Mesodermal cell (in vitro differentiated cells): ENCODE measurements around the gene CCDC28B.

ENCODE experiments used
- H3K27ac ChIP-seq: 2 replicates; pipeline ENCODE4 v1.7.0; 2013; ENCODE audit warnings: mild to moderate bottlenecking, low read depth, low read length, moderate library complexity; ENCODE audit not compliant: severe bottlenecking
- H3K36me3 ChIP-seq: 2 replicates; pipeline ENCODE4 v1.7.1; 2013; ENCODE audit warnings: mild to moderate bottlenecking, low read length, moderate library complexity; ENCODE audit not compliant: control insufficient read depth, insufficient read depth
- H3K4me1 ChIP-seq: one replicate; pipeline ENCODE4 v1.7.1; 2013; ENCODE audit warnings: mild to moderate bottlenecking, low read length; ENCODE audit not compliant: insufficient read depth, control insufficient read depth, poor library complexity, severe bottlenecking
- H3K4me3 ChIP-seq: 2 replicates; pipeline ENCODE4 v1.7.0; 2013; ENCODE audit warnings: low read length, control low read depth, mild to moderate bottlenecking; ENCODE audit not compliant: insufficient read depth, poor library complexity, severe bottlenecking; ENCODE audit errors: extremely low read depth
- H3K9me3 ChIP-seq: 2 replicates; pipeline ENCODE4 v1.7.1; 2013; ENCODE audit warnings: mild to moderate bottlenecking, low read length, moderate library complexity; ENCODE audit not compliant: control insufficient read depth
- WGBS, 2 experiments: methylation state at CpG; one replicate each; pipeline ENCODE4 v1.1.5; 2013; ENCODE audit warnings: missing lambda C conversion rate in 2 of 2; ENCODE audit not compliant: insufficient coverage in 2 of 2; 5-methylcytosine and 5-hydroxymethylcytosine counted together

The CCDC28B gene

DNA sequence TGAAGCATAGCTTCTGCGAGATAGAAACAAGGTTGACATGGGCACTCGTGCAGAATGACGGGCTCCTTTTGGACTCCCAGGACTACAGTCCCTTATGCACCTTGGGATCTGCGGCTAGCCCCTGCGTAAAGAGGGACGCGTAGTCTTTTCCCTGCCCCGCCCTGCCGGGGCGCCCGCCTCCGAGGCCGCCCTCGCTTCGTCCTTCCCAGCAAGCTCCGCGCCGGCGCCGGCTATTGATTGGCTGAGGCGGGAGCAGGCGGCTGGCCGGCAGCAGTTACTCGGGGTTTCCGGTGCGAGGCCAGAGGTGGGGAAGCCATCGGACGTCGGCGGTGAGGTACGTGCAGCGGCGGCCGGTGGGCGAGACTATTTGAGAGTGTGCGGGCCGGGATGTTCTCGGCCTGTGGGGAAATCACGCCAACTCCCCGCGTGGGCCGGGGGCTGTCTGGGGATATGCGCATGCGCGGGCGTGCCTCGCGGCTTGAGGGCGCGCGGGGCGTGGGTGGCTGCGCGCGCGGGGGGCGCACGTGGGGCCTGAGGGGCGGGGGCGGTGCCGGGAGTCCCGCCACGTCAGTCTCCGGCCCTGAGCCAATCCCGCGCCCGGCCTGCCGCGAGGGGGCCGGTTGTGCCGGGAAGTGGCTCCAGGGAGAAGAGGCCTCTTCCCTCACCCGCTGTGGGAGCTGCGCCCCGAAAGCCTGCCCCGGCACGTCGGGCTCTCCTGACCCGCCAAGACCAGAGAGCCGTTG lies 20.8 kb upstream of the CCDC28B start, which contains the start of gene TXLNA:
TXLNA (plus strand) TSS at position 233 of the 743 bp plus-strand sequence. CDS start 671 bp downstream, outside the sequence.
- Histone ChIP-seq H3K4me3 (peak within 1 kb of the TSS; percentile 71), H3K36me3 (peaks cover 44% of the 10 kb centered on the region), H3K9me3 (no peaks in the 10 kb centered on the region), H3K27ac (peak within 1 kb of the TSS; percentile 95), H3K4me1 (peaks cover 12% of the 10 kb centered on the region)
- 0 to 1% methylated on average over 51 to 64 of the region's 79 CpGs for WGBS, 2 experiments

GRCh38 chr1:32180186-32181060 lies 20.0 kb upstream of the CCDC28B start:
- WGBS, 2 experiments: 8 to 13% methylated on average over 24 to 28 of the region's 36 CpGs
- Histone ChIP-seq H3K36me3 (peaks cover 52% of the 10 kb centered on the region), H3K27ac (peak overlapping the region; percentile 95), H3K4me3 (peak overlapping the region; percentile 71), H3K4me1 (peaks cover 12% of the 10 kb centered on the region), H3K9me3 (no peaks in the 10 kb centered on the region)

DNA sequence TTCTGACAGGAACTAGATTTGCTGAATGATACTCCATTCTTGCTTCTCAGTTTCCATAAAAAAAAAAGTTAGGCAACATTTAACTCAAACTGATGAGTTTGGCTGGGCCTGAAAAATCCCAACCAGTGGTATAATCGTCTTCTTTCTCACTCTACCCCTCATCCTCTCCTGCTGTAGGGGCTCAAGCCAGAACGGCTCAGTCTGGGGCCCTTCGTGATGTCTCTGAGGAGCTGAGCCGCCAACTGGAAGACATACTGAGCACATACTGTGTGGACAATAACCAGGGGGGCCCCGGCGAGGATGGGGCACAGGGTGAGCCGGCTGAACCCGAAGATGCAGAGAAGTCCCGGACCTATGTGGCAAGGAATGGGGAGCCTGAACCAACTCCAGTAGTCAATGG lies 19.3 kb upstream of the CCDC28B start:
- H3K4me1 ChIP-seq: peaks cover 17% of the 10 kb centered on the region
- H3K27ac ChIP-seq: no peak overlapping the region
- 97 to 100% methylated on average over 9 of the region's 9 CpGs for WGBS, 2 experiments
- peak overlapping the region; percentile 71 for H3K4me3 ChIP-seq
- peaks cover 55% of the 10 kb centered on the region for H3K36me3 ChIP-seq
- no peaks in the 10 kb centered on the region for H3K9me3 ChIP-seq

DNA sequence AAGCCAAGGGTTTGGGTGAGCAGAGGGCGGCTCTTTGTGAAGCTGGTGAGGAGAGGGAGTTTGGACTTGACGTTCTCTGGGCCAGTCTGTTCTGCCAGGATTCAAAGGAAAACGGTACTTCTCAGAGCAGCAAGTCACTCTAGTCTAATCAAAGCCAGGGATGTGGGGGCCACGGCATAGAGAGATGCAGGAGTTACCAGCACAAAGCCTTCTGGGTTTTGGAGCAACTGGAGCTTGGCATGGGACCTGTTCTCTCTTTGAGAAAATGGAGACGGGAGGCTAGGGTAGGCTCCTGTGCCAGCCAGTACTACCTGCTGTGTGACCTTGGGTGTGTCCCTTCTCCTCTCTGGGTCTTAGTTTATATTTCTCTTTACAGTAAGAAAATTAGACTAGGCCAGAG lies 18.8 kb upstream of the CCDC28B start:
- Histone ChIP-seq H3K4me1 (peaks cover 17% of the 10 kb centered on the region), H3K9me3 (no peaks in the 10 kb centered on the region), H3K27ac (no peak overlapping the region), H3K4me3 (peak overlapping the region; percentile 71), H3K36me3 (peaks cover 58% of the 10 kb centered on the region)
- 98 to 100% methylated on average over 4 of the region's 5 CpGs for WGBS, 2 experiments

GRCh38 chr1:32182060-32182459 lies 18.3 kb upstream of the CCDC28B start:
- H3K27ac ChIP-seq: no peak overlapping the region
- H3K4me1 ChIP-seq: peaks cover 17% of the 10 kb centered on the region
- WGBS, 2 experiments: 91 to 97% methylated on average over 6 of the region's 6 CpGs
- peaks cover 62% of the 10 kb centered on the region for H3K36me3 ChIP-seq
- H3K9me3 ChIP-seq: no peaks in the 10 kb centered on the region
- peak overlapping the region; percentile 71 for H3K4me3 ChIP-seq

- peaks cover 86% of the 10 kb centered on the region for H3K36me3 ChIP-seq
- no peak overlapping the region for H3K4me3 ChIP-seq
- peaks cover 17% of the 10 kb centered on the region for H3K4me1 ChIP-seq
- H3K27ac ChIP-seq: no peak overlapping the region
- no peaks in the 10 kb centered on the region for H3K9me3 ChIP-seq
These were observed 15.7 kb upstream of the CCDC28B start for GRCh38 chr1:32184650-32185049.

DNA sequence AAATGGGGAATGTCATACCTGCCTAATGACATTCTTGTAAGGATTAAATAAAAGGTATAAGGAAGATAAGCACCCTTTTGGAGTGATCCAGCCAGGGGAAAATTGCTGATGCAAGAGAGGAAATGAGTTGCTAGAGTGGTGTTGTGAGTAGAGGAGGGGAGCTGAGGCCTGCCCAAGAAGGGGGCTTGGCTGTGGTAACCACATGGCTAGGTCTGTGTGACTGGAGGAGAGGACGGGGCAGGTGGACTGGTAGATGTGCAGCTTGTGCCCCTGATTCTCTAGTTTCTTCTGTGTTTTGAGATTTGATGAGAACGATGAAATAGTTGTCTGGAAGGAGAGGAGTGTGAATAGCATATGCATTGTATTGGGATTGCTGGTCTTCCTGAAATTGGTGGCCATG lies 14.3 kb upstream of the CCDC28B start:
- WGBS, 2 experiments: 100% methylated on average over 2 of the region's 2 CpGs
- peaks cover 13% of the 10 kb centered on the region for H3K4me1 ChIP-seq
- H3K9me3 ChIP-seq: no peaks in the 10 kb centered on the region
- H3K27ac ChIP-seq: peak overlapping the region; percentile 24
- peaks cover 95% of the 10 kb centered on the region for H3K36me3 ChIP-seq
- H3K4me3 ChIP-seq: no peak overlapping the region

DNA sequence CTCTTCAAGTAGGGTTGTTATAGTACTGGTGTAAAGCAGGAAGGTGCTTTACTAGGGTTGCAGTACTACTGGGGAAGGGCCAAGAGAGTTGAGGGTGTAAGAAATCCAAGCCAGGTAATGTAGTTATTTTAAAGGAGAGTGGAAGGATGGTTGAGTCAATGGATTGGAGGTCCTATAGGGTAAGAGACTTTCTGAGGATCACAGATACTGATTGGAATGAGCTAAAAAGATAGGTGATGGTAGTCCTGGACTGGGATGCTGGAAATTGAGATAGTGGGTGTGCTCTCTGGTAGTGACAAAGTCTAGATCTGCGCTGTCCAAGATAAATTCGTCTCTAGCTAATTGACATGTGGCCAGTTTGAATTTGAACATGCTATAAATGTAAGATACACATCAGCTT lies 13.9 kb upstream of the CCDC28B start:
- H3K4me1 ChIP-seq: peaks cover 9% of the 10 kb centered on the region
- H3K36me3 ChIP-seq: peaks cover 95% of the 10 kb centered on the region
- H3K27ac ChIP-seq: peak overlapping the region; percentile 24
- H3K4me3 ChIP-seq: no peak overlapping the region
- WGBS, 2 experiments: no CpG with 5 or more reads among the region's 2 CpGs
- no peaks in the 10 kb centered on the region for H3K9me3 ChIP-seq

DNA sequence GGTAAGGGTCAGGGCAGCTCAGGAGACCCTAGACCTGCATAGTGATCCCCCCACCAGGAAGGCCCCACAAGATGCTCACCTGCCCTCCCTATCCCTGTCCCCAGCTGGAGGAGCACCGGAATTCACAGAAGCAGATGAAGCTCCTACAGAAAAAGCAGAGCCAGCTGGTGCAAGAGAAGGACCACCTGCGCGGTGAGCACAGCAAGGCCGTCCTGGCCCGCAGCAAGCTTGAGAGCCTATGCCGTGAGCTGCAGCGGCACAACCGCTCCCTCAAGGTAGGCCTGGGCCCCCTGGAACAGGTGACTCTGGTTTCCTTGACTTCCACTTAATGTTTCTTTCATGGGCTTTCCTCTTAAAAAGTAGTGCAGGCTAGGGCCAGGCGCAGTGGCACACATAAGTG lies 12.5 kb upstream of the CCDC28B start:
- 96 to 98% methylated on average over 8 of the region's 9 CpGs for WGBS, 2 experiments
- no peak overlapping the region for H3K27ac ChIP-seq
- no peak overlapping the region for H3K4me3 ChIP-seq
- peaks cover 4% of the 10 kb centered on the region for H3K4me1 ChIP-seq
- peaks cover 95% of the 10 kb centered on the region for H3K36me3 ChIP-seq
- H3K9me3 ChIP-seq: no peaks in the 10 kb centered on the region

- Histone ChIP-seq H3K36me3 (peaks cover 98% of the 10 kb centered on the region), H3K4me1 (peaks cover 2% of the 10 kb centered on the region), H3K4me3 (no peak overlapping the region), H3K27ac (no peak overlapping the region), H3K9me3 (no peaks in the 10 kb centered on the region)
- WGBS, 2 experiments: 100% methylated on average over 3 to 6 of the region's 8 CpGs
These were observed 8.0 kb upstream of the CCDC28B start for GRCh38 chr1:32192220-32192948.
